ENCODE results near the gene NR4A1.
A peak's percentile ranks its signal among the peaks of the same experiment; 100 is the strongest.

Gene NR4A1

GRCh38 chr12:52020539-52021336 lies 30.5 kb upstream of the NR4A1 start:
- TF ChIP-seq CTCF (IDR thresholded peaks at IDR 0.05; ENCODE audit: low read depth, low read length, missing control alignments), result peak; percentile 86
- no peak for DNase-seq (ENCODE audit: low read depth)
- H3K4me3 ChIP-seq (ENCODE audit: low read depth, low read length), result no peak overlapping the region

- H3K4me3 ChIP-seq (ENCODE audit: low read depth, low read length), result peak overlapping the region; percentile 25; the same call in 1 of the 2 replicates
- no peak for TF ChIP-seq CTCF (IDR thresholded peaks at IDR 0.05; ENCODE audit: low read depth, low read length, missing control alignments)
- no peak for DNase-seq (ENCODE audit: low read depth)
Measured at GRCh38 chr12:52022841-52023181, 28.4 kb upstream of the NR4A1 start.

- peak; percentile 92 for TF ChIP-seq CTCF (IDR thresholded peaks at IDR 0.05; ENCODE audit: low read depth, low read length, missing control alignments)
- DNase-seq (ENCODE audit: low read depth), result no peak
- peak overlapping the region; percentile 25 for H3K4me3 ChIP-seq (ENCODE audit: low read depth, low read length)
Measured at GRCh38 chr12:52023182-52023975, 27.9 kb upstream of the NR4A1 start.

- no peak for TF ChIP-seq CTCF (IDR thresholded peaks at IDR 0.05; ENCODE audit: low read depth, low read length, missing control alignments)
- no peak for DNase-seq (ENCODE audit: low read depth)
- H3K4me3 ChIP-seq (ENCODE audit: low read depth, low read length), result no peak overlapping the region
Measured at GRCh38 chr12:52023976-52024688, 27.1 kb upstream of the NR4A1 start.

GRCh38 chr12:52024845-52025230 lies 26.4 kb upstream of the NR4A1 start:
- no peak for DNase-seq (ENCODE audit: low read depth)
- no peak overlapping the region for H3K4me3 ChIP-seq (ENCODE audit: low read depth, low read length)
- no peak for TF ChIP-seq CTCF (IDR thresholded peaks at IDR 0.05; ENCODE audit: low read depth, low read length, missing control alignments)

GRCh38 chr12:52026263-52026662 lies 25.0 kb upstream of the NR4A1 start:
- TF ChIP-seq CTCF (IDR thresholded peaks at IDR 0.05; ENCODE audit: low read depth, low read length, missing control alignments), result no peak
- no peak for DNase-seq (ENCODE audit: low read depth)
- H3K4me3 ChIP-seq (ENCODE audit: low read depth, low read length), result no peak overlapping the region

Measured in GM12864 (cell line).